Measurements from ENCODE around the gene EYS.

DNA sequence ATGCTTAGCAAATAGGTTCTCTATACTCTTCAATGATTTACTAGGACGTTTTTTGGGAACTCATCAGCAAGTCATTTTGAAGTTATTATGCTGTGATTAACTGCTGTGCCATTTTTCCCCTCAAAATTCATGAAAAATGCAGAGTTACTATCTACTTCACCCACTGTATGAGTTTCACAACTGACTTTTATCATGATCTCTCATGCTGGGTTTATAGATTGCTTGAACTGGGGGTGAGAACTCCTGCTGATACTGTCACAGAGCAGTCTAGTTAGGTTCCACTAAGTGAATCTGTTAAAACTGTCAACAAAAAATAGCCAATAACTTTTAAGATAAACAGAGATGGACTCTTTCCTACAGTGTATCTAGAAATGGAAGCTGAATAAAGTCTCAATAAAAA is 136.7 kb downstream of the EYS start:
- TF ChIP-seq, protein P1, sequence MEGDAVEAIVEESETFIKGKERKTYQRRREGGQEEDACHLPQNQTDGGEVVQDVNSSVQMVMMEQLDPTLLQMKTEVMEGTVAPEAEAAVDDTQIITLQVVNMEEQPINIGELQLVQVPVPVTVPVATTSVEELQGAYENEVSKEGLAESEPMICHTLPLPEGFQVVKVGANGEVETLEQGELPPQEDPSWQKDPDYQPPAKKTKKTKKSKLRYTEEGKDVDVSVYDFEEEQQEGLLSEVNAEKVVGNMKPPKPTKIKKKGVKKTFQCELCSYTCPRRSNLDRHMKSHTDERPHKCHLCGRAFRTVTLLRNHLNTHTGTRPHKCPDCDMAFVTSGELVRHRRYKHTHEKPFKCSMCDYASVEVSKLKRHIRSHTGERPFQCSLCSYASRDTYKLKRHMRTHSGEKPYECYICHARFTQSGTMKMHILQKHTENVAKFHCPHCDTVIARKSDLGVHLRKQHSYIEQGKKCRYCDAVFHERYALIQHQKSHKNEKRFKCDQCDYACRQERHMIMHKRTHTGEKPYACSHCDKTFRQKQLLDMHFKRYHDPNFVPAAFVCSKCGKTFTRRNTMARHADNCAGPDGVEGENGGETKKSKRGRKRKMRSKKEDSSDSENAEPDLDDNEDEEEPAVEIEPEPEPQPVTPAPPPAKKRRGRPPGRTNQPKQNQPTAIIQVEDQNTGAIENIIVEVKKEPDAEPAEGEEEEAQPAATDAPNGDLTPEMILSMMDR (IDR thresholded peaks at IDR 0.05), result no peak
- TF ChIP-seq POLR2A (IDR thresholded peaks at IDR 0.05), result no peak

Data from stomach (tissue), 4 donors.